SIG-M5 treated with dmso at 0.1 percent for 504 hours (cell line): Measurements from ENCODE around the gene HEXIM2.
A peak's percentile ranks its signal among the peaks of the same experiment; 100 is the strongest.

ENCODE experiments used
- DNase-seq: peaks from one replicate; lab custom pipeline; 2025; ENCODE audit not compliant: unreplicated experiment; lab: John Stamatoyannopoulos, UW

HEXIM2 gene

DNA sequence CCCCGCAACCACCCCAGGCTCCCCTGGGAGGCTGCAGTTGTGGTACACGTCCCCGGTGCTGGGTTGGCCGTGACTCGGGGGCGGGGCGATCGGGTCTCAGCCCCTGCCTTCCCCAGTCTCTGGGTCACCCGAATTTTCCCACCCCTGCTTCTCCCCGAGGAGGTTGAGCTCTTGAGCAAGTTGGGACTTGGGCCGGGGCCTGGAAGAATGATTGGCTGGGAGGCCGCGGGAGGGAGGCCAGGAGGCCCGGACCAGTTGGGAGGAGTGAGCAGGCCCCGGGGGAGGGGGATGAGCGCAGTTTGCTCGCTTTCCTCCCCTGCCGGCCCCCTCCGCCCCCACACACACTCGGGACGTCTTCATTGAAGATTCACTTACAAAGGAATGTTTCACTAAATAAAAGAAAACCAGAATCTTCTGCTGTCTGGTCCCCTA lies 17.9 kb upstream of the HEXIM2 start:
- no peak for DNase-seq

DNA sequence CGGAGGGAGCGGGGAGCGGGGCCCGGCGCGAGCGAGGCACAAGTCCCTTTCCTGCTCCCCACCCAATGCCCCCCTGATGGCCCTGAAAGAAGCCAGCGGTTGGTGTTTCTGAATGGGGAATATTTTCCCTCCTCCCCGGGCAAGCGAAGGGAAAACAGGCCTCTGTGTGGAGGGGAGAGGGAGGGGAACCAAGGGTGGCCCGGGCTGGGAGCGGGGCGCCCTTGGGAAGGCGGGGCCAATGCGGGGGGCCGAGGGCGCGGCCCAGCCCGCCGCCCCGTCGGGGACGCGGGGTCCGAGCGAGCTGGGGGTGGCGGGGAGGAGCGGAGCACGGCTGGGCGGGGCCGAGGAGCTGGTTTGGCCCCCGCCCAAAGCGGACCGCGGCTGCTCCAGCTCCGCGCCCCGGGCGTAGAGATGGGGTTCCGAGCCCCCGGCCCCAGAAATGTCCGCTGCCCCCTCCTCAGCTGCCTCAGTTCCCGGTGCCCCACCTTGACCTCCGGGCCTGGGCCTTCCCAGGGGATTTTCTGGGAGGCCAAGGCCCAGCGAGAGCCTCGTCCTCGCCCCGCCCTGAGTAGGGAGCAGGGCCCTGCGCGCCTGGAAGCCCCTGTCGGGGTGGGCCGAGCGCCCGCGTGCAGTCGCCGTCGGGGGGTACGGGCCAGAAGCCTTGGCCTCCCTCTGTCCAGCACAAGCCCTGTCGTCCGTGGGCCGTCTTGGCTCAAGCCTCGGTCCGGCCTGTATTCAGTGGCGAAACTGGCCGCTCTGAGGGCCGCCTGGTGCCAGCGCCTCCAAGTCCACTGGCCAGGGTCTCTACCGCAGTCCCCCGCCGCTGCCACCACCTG lies 17.3 kb upstream of the HEXIM2 start:
- no peak for DNase-seq

DNA sequence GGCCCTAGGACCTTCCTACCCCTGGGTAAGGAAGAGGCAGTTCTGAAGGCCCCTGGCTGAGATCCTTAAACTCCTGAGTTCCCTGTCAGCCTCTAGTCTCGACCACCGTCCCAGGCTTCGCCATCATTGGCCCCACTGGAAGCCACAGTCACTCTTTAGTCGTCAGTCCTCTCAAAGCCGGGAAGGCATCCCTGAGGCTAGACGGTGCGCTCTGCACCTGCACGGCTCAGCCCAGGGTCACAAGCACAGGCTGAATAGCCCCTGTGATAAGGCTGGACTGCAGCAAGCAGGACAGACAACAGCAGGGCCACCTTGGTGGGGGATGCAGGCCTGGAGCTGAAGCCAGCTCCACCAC lies 16.7 kb upstream of the HEXIM2 start:
- no peak for DNase-seq

DNA sequence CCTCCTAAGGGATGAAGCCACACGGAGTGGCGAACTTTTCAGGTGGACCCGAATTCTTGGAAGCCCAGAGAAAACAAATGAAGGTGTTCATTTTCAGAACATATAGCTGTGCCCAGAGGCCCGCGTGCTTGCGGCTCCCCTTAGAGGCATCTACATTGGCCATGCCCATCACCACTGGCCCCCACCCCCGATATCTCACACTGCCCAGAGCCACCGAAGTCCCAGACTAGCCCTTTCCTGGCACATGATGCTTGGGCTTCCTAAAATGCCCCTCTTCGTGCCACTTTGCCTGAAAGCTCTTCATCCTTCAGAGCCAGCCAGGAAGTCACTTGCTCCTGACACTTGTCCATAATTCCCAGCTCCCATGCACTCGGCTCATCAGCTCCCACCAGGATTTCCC lies 15.5 kb upstream of the HEXIM2 start:
- DNase-seq, result no peak

DNA sequence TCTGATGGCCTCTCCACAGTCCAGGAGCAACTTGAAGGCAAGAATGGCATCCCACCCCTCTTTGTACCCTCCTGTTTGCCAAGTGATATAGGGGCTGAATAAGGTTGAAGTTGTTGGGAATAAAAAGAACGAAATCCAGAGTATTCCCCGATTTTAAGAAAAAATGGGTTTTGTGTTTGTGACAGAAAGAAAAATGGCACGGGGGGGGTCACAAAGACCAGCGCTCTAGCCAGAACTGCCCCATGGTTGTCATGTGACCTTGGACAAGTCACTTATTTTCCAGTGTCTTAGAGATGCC lies 15.1 kb upstream of the HEXIM2 start:
- DNase-seq, result no peak

DNA sequence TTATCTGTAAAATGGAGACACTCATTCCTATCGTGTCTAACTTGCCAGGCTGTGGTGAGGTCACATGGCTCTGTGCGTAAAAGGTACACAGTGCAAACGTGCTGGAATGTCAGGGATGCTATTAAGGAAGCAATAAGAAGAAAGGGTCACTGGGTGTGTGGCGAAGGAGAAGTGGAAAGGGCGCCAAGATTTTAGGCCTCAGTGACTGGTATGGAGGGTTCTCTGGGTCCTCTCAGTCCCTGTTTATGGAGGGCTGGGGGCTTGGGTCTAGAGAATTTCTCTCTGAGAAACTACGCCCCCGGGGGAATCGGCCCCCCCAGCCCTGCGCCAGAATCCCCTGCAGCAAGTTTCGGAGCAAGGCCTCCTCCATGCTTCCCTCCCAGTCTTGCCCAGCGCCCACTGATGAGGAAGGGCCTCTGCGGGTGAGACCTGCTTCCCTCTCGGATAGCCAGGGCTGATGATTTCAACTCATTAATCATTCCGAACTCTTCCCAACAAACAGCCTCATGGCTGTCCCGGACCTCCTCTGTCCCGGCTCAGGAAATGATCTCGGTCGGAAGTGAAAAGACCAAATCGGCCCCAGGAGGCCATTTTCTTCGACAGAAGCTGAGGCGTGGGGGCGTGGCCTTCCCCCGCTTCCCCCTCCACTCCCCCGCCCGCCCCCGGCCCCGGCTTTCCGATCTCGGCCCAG lies 14.6 kb upstream of the HEXIM2 start:
- DNase-seq, result peak; percentile 83

DNA sequence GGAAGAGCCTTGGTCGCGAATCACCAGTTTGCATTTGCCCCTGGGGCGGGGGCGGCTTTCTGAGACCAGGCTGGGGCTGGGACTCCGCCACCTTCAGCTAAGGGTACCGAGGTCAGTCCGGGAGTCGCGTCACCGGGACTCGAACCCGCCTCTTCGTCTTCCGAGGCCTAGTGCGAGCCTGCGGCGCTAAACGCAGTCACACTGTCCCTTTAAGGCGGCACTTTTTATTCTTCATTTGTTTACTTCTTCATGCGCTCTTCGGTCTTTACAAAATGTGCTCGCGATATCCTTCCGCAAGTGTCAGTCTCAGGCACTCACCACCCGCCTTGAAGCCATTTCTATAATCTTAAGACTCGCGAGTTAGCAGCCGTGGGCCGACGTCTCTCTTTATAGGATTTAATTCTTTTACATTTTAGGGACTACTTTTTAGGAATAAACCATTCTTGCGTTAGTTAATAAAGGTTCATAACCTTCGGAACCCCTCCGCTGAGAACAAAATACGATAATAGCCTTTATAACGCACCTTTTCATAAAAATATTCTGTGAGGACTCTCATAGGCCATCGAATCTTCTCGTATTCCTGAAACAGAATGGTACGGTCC lies 14.0 kb upstream of the HEXIM2 start:
- DNase-seq, result peak; percentile 96

DNA sequence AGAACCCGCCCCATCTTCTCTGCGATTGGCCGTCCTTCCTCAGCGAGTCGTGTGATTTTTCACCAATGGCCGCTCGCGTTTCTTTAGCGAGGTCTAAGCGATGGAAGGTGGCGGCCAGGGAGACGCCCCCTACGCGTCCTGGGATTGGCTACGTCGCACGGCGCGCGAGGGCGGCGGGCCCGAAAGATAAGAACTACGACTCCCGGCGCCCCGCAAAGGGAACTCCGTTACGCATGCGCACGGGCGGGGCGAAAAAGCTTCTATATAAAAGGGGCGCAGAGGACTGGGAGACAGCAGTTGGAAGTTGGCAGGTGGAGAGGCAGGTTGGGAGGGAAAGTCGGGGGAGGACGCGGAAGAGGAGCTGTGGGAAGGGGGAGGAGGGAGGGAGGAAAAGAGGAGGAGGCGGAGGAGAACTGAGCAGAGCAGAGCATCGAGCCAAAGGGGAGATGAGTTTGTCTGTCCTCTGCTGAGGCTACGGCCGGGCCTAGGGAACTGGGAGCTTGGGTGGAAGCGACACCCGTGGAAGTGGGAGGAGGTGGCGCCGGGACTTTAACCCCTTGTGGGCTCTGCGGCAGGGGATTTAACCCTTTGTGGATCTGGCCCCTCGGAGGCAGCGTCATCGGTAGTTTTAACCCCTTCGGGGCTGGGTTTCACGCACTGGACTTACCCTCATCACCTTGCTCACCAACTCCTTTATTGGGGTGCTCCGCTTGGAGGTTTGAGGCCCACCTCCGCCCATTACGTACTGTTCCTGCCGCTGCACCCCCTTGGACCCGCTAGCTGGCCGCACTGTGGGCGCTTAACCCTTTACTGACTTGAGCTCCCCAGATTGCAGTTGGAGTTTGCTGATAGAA lies 13.3 kb upstream of the HEXIM2 start, which contains the start of gene HEXIM1:
Gene HEXIM1, plus strand, starts transcription at position 293 of the 854 bp plus-strand sequence. CDS start 716 bp downstream, outside the sequence.
- DNase-seq, result peak; percentile 99

DNA sequence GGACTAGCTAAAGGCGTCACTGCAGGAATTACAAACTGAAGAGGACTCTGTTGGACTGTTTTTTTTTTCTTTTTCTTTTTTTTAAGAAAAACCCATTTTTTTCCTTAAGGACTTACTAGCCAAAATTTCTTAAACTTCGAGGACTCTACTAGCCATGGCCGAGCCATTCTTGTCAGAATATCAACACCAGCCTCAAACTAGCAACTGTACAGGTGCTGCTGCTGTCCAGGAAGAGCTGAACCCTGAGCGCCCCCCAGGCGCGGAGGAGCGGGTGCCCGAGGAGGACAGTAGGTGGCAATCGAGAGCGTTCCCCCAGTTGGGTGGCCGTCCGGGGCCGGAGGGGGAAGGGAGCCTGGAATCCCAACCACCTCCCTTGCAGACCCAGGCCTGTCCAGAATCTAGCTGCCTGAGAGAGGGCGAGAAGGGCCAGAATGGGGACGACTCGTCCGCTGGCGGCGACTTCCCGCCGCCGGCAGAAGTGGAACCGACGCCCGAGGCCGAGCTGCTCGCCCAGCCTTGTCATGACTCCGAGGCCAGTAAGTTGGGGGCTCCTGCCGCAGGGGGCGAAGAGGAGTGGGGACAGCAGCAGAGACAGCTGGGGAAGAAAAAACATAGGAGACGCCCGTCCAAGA lies 12.5 kb upstream of the HEXIM2 start:
- peak; percentile 84 for DNase-seq

DNA sequence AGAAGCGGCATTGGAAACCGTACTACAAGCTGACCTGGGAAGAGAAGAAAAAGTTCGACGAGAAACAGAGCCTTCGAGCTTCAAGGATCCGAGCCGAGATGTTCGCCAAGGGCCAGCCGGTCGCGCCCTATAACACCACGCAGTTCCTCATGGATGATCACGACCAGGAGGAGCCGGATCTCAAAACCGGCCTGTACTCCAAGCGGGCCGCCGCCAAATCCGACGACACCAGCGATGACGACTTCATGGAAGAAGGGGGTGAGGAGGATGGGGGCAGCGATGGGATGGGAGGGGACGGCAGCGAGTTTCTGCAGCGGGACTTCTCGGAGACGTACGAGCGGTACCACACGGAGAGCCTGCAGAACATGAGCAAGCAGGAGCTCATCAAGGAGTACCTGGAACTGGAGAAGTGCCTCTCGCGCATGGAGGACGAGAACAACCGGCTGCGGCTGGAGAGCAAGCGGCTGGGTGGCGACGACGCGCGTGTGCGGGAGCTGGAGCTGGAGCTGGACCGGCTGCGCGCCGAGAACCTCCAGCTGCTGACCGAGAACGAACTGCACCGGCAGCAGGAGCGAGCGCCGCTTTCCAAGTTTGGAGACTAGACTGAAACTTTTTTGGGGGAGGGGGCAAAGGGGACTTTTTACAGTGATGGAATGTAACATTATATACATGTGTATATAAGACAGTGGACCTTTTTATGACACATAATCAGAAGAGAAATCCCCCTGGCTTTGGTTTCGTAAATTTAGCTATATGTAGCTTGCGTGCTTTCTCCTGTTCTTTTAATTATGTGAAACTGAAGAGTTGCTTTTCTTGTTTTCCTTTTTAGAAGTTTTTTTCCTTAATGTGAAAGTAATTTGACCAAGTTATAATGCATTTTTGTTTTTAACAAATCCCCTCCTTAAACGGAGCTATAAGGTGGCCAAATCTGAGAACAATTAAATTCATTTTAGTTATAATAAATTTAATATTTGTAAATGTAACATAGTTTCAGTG lies 11.7 kb upstream of the HEXIM2 start:
- DNase-seq, result peak; percentile 69

DNA sequence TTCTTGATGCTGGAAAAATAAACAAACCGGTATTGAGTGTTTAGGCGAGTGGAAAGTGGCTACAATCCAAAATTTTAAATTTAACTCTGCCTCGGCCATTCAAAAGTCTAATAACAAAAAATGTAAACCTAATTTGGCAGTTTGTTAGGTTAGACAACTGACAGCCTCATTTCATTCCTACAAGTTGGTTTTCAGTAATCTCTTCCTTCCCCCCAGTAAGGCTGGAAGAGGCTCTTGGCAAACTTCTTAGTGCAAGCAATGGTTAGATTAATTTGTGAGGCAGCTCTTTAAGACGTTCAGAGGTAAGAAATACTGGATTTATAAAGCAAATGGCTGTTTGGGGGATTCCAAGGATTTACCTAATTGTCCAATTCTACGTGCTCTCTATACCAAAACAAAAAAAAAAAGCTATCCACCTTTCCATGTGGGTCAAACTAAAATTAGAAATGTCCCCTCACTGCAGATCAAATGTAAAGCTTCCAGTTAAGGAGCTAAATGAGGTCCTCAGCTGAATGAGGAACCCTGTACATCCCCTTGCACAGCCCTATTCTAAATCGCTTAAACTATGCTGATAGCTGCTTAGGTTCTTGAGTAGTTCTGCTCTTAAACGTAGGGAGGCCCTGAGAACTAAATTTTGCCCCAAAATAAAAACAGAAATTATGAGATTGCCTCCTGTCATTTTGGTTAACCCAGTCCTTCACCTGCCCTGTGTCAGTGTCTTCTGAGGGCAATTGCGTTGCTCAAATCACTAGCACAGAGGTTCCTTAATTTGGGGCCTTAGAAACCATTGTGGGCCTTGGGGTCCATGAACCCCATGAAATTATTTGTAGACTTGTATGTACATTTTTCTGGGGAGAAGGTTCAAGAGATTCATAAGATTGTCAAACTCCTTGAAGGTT lies 10.5 kb upstream of the HEXIM2 start:
- peak; percentile 53 for DNase-seq

DNA sequence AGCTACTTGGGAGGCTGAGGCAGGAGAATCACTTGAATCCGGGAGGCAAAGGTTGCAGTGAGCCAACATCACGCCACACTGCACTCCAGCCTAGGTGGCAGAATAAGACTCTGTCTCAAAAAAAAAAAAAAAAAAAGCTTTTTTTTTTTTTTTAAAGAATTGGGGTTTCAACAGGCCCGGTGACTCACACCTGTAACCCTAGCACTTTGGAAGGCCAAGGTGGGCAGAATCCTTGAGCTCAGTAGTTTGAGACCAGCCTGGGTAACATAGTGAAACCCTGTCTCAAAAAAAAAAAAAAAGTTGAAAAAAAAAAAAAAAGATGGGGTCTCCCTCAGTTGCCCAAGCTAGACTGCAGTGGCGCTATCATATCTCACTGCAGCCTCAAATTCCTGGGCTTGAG lies 6.6 kb upstream of the HEXIM2 start:
- DNase-seq, result no peak

DNA sequence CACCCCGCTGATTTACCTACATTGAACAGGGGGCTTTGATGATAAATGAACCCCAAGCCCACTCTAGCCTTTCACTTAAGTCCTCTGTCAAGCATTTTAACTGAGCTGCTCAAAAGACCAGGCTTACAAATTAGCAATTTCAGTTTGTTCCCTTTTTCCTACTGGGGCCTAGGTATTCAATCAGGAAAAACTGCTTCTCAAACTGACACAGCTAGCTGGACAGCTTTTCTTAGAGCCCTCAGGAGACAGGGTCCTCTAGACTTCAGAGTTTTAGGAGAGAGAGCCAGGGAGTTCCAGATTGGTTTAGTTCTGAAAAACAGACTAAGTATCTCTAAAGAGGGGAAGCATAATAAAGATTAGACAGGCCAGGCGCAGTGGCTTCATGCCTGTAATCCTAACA lies 6.2 kb upstream of the HEXIM2 start:
- no peak for DNase-seq

DNA sequence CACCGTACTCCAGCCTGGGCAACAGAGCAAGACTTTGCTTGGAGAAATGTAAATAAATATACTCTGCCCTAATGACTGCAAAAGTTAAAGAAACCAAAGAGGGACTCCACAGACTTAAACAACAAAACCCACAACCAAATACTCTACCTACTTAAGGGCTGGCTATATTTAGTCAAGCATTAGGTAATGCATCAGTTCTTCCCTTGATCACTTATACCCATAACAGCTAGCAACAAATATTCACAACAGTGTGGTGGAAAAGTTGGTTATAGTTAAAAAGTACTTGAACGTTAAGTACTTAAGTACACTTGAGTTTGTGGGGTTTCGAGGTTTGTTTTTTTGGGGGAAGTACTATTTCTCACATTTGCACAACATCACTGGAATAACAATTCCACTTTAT lies 5.4 kb upstream of the HEXIM2 start:
- no peak for DNase-seq

DNA sequence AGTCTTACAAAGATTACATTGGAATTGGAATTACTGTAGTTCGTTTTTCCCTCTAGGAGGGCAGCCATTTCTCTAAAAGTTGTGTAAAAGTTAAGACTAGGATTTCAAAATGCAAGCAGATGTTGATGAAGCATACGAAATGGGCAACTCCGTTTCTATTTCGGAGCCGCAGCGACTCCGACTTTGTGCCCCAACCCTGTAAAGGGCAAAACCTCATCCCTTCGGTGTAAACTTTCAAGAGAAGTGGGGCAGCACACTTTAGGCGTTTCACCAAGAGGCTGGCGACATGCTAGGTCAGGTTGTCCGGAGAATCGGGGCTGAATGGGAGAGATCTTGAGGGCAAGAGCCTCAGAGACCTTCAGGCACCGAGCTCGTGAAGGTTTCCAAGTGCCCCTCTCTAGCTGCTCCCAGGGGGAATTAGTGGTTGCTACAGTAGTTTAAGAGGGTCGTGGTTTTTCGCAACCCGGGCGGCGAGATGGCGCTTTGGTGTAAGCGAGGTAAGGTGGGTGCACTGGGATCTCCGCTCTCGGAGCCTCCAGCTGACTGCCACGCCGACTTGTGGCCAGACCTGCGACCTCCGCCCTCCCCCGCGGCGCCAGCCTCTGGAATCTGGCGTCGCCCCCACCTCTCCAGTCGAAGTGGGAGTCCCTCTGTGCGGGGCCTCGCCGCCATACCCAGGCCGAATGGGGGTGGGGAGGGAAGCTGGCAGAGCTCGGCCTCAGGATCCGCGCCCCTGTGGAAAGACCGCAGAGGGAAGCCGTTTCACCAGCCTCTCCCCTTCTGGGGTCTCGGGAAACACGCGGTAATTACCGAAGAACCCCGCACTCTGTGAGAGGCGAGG lies 1.0 kb upstream of the HEXIM2 start:
- DNase-seq, result peak; percentile 59

DNA sequence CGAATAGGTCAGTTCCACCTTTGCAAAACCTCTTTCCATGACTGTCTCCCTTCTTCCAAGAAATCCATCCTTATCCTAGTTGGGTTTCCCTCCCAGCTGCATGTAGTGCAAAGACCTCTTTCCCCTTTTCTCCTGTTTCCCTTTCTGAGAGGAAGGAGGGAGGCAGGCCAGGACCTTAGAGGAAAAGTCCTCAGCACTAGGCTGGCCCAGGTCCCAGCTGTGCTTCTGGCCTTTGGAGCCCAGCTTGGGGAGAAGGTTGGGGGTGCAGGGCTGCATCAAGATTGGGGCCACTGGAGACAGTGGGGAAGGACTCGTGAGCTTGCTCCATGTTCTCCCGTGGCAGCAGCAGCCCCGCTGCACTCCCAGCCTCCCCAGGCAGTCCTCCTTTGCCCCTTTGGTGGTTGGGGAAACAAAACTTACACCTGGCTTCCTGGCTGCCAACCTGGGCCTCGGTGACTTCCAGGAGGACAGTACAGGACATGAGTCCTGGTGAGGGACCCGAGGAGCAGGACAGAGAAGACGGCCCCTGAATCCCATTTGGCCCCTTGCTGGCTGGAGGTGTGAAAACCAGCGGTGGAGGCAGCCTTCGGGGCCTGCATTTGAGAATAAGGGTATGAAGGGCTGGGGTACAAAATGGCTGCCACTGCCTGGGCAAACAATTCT lies 481 bp downstream of the HEXIM2 start:
- DNase-seq, result no peak

DNA sequence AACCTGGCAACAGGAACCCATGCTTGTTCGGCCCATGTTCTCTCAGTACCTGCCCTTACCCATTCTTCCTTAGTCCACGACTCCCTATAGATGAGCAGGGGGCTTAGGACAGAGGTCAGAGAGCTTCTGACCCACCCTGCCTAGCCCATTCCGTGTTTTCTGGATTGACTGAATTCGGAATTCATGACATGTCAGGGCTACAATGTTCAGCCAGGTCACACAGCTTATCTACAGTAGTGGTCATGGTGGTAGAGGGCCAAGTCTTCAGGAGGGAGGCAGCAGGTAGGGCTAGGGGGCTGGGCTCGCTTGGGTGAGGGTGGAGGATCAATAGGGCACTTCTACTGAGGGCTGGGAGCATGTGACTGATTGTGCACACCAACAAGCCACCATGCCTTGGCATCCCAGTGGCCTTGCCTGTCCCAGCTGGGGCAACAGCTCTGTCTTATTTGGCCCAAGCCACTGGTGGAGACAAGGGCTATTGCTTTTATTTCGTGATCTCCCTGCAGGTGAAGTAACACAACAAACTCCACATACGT lies 3.1 kb downstream of the HEXIM2 start:
- DNase-seq, result no peak
